ENCODE results near the gene COL5A1.
"Not testable (repeated sequence)": the region's sequence is repeated elsewhere in the genome, so short reads cannot be mapped to it uniquely, and the experiment has no call there.

Gene COL5A1

DNA sequence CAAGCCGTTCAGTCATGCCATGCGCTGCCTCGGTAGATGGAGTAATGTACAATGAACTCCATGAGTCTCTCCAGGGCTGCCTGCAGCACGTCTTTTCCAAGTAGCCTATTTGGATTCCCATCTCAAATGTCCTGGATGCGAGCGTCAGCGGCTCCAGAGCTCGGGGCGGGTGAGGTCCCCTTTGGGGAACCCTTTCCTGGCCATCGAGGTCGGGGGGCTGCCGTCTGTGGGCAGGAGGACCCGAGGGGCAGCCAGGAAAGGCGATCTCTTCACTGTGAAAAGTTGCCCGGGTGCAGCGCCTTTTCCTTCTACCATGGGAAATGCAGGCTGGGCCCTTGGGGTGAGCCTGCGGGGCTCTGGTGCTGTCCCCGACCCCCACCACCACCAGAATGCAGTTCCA, 202.1 kb downstream of the COL5A1 start:
- no peak for DNase-seq

DNA sequence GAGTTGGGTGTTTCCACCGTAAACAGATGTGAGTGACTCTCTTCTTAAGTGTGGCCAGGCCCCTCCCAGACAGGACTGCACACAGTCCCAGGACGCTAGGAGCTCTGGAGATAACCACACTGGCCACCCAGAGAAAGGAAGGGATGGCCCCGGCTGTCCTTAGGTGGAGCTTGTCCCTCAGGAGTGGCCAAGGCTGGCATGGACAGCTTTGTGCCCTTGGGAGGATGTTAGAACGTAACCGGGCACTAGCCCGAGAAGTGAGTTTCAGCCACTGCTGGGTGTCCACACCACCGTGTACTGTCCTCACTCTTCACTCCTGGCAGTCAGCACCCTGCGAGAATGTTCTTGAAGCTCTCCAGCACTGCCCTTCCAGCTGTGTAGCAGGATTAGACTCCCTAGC, 203.2 kb downstream of the COL5A1 start:
- no peak for DNase-seq

DNA sequence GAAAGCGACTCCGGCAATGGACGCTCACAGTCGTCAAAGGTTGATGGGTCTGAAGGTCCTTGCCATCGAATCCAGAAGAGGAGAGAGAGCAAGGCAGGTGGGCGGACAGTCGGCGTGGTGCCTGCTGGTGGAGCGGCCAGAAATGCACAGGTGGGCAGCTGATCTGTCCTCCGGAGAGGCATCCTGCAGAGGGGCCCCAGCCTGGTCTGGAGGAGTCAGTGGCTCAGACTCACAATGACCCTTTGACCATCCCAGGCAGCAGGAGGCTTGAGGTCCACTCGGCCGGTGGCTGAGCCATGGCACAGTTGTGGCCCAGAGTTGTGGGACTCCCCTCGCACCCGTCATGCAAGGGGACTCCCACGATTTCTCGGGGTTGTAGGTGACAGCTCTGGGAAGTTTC, 204.6 kb downstream of the COL5A1 start:
- DNase-seq: no peak

DNA sequence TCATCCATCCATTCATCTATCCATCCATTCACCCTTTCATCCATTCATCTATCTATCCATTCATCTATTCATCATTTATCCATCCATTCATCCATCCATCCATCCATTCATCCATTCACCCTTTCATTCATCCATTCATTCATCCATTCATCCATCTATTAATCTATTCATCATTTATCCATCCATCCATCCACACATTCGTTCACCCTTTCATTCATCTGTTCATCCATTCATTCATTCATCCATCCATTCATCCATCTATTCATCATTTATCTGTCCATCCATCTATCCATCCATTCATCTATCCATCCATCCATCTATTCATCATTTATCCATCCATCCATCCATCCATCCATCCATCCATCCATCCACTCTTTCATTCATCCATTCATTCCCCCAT, 205.1 kb downstream of the COL5A1 start:
- no peak for DNase-seq

DNA sequence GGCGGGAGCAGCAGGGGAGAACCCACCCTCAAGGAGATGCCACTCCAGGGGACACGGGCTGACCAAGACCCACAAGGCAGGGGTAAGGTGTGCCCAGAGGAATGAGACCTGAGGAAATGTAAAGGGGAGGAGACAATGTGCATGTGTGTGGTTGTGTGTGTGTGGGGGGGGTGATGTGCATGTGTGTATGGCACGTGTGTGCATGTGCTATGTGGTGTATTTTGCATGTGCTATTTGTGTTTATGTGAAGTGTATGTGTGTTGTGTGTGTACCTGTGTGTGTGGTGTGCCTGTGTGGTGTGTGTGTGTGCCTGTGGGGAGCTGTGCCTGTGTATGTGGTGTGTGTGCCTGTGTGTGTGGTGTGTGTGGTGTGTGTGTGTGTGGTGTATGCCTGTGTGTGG, 205.5 kb downstream of the COL5A1 start:
- DNase-seq: no peak

DNA sequence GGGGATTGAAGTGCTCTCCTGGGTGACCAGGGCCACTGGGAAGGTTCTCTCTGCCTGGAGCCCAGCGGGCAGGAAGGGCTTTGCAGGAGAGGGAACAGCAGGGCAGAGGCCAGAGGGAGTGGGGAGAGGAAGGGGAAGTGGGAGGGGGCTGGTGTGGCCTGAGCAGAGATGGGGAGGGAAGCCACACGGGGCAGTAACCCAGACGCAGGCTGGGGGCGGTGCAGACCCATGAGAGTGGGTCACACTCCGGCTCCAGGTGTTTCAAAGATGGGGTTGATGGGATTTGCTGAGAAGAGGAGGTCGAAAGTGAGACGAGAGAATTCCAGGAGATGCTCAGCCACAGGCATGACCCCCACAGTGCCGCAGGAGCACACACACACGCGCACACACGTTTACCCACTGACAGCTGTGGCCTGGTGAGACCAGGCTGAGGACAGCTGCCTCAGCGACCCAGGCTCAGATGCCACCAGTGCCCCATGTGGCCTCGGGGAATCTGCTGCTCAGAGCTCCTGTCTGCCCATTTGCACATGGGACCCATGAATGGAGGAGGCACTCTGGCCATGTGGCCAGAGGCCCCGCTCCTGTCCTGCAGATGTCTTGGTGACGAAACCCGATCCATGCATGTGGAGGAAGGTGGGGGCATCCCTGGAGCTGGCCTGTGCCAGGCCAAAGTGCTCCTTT, 206.3 kb downstream of the COL5A1 start:
- no peak for DNase-seq

DNA sequence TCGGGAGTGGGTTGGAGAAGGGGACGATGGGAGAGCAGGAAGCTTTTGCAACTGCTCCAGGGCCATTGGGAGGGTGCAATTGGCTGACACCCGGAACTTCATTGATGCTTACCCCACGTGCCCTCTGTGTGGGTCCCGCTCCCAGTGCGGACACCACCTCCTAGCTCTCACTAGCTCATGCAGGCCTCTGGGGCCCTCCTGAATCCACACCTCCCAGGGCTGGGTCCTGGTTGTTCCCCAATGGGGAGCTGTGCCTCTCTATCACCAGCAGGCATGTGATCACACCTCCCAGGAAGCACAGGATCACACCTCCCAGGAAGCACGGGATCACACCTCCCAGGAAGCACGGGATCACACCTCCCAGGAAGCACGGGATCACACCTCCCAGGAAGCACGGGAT, 206.9 kb downstream of the COL5A1 start:
- no peak for DNase-seq

DNA sequence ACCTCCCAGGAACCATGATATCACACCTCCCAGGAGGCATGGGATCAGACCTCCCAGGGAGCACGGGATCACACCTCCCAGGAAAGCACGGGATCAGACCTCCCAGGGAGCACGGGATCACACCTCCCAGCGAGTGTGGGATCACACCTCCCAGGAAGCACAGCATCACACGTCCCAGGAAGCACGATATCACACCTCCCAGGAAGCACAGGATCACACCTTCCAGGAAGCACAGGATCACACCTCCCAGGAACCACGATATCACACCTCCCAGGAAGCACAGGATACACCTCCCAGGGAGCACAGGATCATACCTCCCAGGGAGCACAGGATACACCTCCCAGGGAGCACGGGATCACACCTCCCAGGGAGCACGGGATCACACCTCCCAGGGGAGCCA, 209.0 kb downstream of the COL5A1 start:
- DNase-seq: no peak

DNA sequence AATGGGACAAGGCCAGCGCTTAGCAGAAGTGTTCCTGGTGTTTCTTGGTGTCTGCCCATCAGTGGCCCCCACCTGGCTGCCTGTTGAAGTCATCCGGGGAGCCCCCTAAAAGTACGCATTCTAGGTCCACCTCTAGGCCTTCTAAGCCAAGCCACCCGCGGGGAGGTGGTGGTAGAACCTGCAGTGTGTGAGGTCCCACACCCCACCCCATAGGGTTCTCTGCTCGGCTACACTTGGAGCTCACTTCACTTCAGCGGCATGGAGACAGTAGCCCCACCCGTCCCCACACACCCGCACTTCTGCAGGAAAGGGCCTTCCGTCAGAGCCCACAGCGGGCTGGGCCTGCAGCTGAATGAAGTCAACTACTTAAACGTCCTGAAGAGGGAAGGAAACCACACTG, 209.4 kb downstream of the COL5A1 start:
- DNase-seq: no peak

DNA sequence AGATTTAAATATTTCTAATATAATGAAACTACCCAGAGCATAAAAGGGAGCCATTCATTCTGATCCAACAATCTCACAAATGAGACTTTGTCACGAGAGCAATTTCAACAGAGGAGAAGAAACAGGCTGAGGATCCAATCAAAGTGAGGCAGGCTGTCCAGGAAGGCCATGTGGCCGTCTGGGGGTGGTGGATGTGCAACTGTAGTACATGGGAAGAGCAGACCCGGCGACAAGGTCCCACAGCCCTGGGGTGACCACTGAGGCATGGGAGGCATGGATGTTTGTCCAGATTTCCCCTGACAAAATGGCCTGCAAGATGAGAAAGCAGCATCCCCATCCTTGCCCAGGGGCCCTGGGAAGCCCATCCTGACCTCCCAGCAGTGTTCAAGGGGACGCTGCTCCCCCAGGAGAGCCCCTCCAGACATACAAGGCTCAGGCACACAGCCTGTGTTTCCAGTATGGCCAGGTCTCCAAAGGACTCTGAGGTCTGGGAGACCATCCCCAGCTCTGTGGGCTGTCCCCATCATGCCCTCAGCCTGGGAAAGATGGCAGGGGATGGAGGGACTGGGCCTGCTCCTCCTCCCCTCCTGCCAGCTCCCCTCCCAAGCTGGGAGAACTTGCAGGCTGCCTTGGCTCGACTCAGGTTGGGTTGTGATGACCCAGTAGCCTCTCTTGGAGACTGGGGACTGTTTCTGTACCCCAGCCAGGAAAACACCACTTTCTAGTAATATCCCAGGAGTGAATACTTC, 211.5 kb downstream of the COL5A1 start:
- DNase-seq: no peak

DNA sequence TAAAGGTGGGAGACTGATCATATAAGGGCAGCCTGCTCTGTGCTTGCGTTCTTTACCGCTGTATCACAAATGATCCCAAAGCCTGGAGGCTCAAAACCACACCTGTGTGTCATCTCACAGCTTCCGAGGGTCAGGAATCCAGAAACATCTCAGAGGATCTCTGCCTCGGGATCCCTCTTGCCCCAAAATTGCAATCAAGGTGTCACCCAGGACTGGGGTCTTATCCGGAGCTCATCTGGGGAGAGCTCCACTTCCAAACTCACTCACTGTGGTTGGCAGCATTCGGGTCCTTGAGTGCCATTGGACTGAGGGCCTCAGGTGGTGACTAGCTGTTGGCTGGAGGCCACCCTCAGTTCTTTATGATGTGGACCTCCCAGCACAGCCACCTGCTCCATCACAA, 212.3 kb downstream of the COL5A1 start:
- no peak for DNase-seq

DNA sequence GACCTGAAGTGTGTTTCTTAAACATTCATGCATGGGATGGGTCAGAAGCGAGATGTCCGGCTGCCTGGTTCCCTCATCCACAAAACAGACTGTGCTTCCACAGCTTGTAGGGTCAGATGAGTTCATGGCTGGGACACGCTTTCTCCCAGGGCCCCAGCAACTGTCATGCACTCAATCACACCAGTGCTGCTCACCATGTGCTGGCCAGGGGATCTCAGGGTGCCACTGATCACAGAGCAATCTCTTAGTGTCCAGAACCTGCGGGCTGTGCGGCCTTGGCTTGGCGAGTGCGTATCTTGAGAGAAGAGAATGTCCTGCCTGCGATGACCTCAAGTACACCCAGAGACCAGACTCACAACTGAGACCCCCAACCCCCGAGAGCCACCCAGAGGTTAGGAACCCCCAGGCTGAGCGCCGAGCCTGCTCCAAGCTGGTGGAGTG, 213.0 kb downstream of the COL5A1 start:
- DNase-seq: no peak

DNA sequence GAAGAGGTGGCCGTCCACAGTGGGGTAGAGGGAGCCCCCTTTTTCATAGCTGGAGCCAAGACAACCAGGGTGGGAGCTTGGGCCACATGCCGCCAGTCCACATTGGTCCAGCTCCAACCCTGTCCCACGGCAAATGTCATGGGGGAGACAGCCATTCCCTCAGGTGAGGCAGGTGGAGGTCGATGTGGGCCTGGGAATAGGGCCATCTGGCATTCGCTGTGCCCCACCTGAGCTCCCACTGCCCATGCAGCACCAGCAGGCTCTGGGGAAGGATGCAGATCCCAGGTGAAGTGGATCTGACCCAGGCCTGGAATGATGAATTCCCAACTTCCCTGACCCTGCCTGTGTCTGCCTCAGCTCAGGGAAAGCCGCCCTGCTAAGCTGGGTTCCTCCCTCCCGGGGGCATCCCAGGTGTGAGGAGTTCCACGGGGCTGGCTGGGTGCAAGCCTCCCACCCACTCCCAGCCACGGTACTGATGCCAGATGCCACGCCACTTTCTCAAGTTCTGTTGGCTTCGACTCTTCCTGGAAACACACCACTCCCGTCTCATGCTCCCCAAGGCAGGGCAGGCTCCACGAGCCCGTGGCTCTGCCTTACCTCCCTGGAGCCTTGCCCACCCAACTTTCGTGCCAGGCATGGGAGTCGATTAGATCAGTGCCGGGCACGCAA, 213.8 kb downstream of the COL5A1 start:
- DNase-seq: no peak

DNA sequence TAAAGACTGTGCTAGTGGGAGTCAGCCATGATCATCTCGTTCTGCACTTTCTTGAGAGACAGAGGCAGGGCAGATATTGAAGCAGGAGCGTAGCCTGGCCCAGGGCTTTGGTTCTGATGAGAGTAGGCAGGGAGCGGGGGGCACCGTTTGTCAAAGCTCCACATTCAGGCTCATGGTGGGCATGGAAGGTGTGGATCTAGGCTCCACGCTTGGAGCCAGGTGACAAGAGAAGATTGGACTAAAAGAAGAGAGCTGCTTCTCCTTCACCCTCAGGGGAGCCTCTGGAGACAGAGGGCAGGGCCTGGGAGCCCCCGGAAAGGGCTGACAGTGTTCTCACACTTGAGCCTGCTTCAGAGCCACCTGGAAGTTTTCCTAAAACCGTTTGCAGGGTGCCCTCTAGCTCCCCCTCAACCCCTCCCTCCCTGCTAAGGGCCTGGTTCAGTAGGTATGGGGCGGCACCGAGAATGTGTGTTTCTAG, 214.3 kb downstream of the COL5A1 start:
- DNase-seq: no peak

DNA sequence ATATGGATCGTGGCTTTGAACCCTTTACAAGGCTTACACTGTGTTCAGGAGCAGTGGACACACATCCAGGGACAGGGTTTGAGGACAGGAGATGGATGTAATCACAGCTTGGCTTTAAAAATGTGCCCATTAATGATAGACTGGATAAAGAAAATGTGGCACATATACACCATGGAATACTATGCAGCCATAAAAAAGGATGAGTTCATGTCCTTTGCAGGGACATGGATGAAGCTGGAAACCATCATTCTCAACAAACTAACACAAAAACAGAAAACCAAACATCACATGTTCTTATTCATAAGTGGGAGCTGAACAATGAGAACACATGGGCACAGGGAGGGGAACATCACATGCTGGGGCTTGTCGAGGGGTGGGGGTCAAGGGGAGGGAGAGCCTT, 215.8 kb downstream of the COL5A1 start:
- DNase-seq: not testable (repeated sequence)

DNA sequence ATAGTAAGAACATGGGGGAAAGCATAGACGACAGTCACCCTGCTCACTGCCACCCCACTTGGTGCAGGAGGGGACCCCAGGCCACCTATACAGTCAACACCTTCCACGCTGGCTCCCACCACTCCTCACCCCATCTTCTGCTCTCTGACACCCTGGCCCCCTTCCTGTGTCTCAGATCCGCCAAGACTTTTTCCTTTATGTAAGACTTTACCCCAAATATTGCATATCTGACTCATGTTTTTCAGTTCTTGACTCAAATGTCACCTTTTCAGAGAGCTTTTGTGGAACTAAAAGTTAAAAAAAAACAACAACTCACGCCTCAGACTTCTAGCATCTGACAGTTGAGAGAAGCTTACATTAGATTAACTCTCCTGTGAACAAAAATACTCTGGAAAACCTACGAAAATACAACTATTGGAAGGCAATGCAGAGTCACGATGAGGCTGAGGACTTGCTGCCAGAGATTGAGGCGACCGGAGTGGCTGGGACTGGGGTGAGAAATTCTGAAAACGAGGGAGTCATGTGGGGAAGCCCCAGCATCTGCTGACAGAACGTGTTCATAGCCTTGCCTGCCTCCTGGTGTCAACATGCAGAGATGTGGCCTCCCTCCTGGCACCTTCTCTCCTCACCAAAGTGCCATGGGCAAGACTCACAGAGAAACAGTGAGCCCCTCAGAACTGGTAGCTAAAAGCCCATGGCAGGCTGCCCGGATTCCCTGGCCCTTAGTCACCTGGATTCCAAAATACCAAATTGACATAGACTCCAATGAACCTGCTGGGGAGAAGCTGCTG, 216.6 kb downstream of the COL5A1 start:
- no peak for DNase-seq

DNA sequence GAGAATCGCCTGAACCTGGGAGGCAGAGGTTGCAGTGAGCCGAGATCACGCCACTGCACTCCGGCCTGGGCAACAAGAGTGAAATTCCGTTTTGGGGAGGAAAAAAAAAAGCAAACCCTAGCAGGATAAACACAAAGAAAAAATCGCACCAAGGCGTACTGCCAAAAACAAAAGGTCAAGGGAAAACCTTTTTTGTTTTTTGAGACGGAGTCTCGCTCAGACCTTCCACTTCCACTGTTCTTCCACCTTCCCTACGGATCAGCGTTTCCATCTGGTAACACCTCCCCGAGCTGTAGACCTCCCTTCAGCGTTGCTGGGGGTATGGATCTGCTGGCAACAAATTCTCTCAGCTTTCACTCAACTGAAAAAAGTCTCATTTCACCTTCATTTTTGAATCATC, 218.9 kb downstream of the COL5A1 start:
- DNase-seq: no peak

DNA sequence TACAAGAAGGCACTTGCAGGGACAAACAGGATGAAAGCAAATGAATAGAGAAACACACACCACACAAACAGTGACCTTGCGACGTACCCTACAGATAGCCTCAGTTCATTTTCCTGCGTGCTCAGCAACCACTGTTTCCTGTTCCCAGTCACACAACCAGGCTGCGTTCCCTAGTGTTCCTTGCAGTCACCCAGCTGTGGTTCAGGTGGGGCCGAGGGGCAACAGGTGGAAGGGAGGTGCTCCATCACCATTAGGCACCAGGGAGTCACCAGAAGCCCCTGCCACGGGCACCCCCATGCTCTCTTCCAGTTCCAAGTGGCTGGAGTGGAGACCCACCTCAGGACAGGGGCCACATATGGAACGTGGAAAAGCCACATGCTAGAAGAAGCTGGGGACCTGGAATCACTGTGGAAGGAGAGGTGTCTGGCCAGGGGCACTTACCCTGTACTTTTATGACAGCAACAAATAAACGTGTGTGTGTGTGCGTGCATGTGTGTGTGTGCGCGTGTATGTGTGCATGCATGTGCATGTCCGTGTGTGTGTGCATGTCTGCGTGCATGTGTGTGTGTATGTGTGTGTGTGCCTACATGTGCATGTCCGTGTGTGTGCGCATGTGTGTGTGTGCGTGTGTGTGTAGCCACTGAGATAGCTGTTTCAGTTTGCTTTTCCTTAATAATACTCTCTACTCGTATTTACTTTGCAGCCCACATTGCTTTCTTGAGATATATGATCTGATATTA, 220.2 kb downstream of the COL5A1 start:
- no peak for DNase-seq

DNA sequence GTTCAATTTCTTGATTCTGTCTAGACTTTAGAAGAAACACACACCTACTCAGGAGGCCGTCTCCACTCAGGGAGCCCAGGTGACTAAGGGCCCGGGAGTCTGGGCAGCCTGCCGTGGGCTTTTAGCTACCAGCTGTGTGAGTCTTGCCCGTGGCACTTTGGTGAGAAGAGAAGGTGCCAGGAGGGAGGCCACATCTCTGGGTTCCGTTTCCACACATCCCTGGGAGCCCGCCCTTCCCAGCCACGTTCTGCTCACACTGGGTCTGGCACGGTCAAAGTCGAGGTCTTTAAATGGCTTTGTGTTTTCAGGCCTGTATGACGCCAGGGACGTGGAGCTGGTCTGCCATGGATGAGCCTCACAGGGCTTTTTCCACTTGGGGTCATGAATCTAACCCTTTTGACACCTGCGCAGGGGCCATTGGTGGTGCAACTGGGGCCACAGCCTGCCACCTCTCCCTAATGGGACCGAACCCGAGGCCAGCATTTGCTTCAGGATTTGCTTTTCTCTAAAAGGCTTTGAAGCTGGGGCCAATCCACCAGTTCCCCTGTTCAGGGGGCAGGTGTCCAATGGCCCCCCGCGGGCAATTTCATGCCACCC, 221.8 kb downstream of the COL5A1 start:
- DNase-seq: no peak

DNA sequence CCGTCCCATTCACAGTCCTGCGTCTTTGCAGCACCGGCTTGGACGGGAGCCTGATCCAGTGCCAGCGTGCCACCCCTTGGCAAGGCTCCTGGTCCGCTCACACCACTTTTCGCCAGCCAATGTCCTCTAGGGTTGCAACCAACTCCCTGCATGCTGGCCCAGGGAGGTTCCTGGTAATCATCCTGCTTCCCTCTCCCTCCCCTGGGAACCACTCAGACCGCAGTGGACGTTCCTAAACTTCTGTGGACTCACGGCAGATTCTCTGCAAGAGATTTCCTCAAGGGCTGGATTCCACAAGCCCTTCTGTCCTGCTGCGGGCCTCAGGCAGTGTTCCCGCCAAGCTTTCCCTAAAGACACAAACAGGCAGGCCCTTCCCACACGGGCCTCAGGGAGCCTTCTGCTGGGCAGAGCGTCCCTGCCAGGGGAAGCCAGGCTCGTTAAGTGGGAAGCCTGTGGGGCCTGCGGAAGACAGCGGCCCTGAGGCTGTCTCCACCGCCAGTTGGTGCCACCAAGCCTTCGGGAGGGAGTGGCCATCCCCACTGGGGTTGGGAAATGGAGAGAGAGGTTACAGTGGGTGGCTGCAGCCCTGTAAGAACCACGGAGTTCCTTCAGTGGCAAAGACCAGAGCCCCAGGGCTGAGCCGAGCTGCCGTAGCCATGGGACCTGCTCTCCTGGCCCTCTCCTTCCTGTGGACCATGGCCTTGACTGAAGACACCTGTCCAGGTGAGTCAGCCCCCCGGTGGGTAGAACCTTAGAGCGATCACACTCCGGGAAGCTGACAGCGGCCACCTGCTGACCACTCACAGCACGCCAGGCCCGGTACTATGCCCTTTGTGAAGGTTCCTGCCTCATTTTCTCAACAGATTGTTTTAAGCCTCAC, 222.6 kb downstream of the COL5A1 start:
- DNase-seq: no peak

DNA sequence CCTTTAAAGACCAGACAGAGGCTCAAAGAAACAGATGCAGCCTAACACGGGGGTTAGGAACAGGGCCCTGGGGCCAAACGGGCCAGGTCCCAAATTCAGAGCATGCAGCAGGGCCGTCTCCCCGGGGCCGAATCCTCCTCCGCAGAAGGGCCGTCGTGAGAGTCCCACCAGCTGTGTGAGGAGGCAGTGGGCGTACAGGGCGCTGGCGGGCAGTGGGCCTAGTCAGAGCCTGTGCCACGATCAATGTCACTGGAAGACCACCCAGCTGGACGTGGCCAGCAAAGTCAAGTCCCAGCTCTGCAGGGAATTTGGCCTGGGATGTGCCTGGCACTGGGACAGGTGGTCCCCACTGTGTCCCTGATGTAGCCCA, 223.2 kb downstream of the COL5A1 start:
- DNase-seq: no peak
